GM19467 (cell line): Measurements from ENCODE around the gene CD40.

Experiments
- ATAC-seq: cut with Tn5 transposase; IDR thresholded peaks from one replicate; pipeline ENCODE4 v1.9.1; 2021; ENCODE audit warnings: mild to moderate bottlenecking, moderate library complexity; ENCODE audit not compliant: unreplicated experiment

CD40 gene

GRCh38 chr20:46142124-46142523, 24.0 kb downstream of the CD40 start:
- ATAC-seq: no peak

- ATAC-seq: no peak
Measured at GRCh38 chr20:46144432-46145025, 26.4 kb downstream of the CD40 start.

- no peak for ATAC-seq
Measured at GRCh38 chr20:46145713-46146112, 27.6 kb downstream of the CD40 start.

- no peak for ATAC-seq
Measured at GRCh38 chr20:46148313-46149208, 30.4 kb downstream of the CD40 start.

GRCh38 chr20:46150943-46151342, 32.8 kb downstream of the CD40 start:
- ATAC-seq: no peak

- ATAC-seq: no peak
Measured at GRCh38 chr20:46151936-46152335, 33.8 kb downstream of the CD40 start.

GRCh38 chr20:46152824-46153586, 34.9 kb downstream of the CD40 start:
- ATAC-seq: no peak

GRCh38 chr20:46154305-46154704, 36.2 kb downstream of the CD40 start:
- ATAC-seq: no peak

- ATAC-seq: no peak
Measured at GRCh38 chr20:46154796-46155195, 36.7 kb downstream of the CD40 start.

GRCh38 chr20:46156065-46156464, 38.0 kb downstream of the CD40 start:
- no peak for ATAC-seq

GRCh38 chr20:46157076-46157592, 39.0 kb downstream of the CD40 start:
- no peak for ATAC-seq

- ATAC-seq: no peak
Measured at GRCh38 chr20:46157625-46158024, 39.5 kb downstream of the CD40 start.

- no peak for ATAC-seq
Measured at GRCh38 chr20:46158476-46158987, 40.4 kb downstream of the CD40 start.

- no peak for ATAC-seq
Measured at GRCh38 chr20:46159101-46159897, 41.2 kb downstream of the CD40 start.

GRCh38 chr20:46160661-46161060, 42.5 kb downstream of the CD40 start:
- ATAC-seq: no peak

- ATAC-seq: no peak
Measured at GRCh38 chr20:46161921-46162320, 43.8 kb downstream of the CD40 start.

- ATAC-seq: no peak
Measured at GRCh38 chr20:46164254-46164653, 46.1 kb downstream of the CD40 start.

- ATAC-seq: no peak
Measured at GRCh38 chr20:46167080-46167479, 49.0 kb downstream of the CD40 start.

GRCh38 chr20:46168438-46168837, 50.3 kb downstream of the CD40 start:
- no peak for ATAC-seq
